ENCODE measurements around the gene ARL2.
A peak's percentile ranks its signal among the peaks of the same experiment; 100 is the strongest.
"Not testable (repeated sequence)": the region's sequence is repeated elsewhere in the genome, so short reads cannot be mapped to it uniquely, and the experiment has no call there.

ARL2 gene

DNA sequence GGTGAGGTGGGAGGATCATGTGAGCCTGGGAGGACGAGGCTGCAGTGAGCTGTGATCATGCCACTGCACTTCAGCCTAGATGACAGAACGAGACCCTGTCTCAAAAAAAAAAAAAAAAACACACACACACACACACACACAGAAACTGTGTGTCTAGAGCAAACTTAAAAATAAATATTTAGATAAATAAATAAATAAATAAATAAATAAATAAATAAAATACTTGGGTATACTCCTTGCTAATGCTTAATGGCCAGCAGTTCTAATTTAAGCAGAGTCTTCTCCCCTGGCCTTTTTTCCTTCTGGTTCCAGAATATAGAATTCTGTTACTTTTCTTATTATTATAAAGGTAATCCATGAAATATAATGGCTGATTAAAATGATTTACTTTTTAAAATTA is 5.1 kb upstream of the ARL2 start:
- Histone ChIP-seq H3K36me3 (ENCODE audit: insufficient read depth, low read length) (no peaks in the 10 kb centered on the region), H3K9me3 (ENCODE audit: low read length) (no peaks in the 10 kb centered on the region), H3K4me3 (ENCODE audit: low read depth in 1 of 2, low read length in 2 of 2) (no peak overlapping the region), H3K4me1 (ENCODE audit: insufficient read depth, low read length) (peaks cover 8% of the 10 kb centered on the region), H3K9ac (ENCODE audit: low read length) (no peak overlapping the region), H3K27ac (ENCODE audit: low read depth, low read length) (no peak overlapping the region), H3K27me3 (ENCODE audit: control insufficient read depth in 1 of 2, insufficient read depth in 2 of 2, low read length in 2 of 2) (no peaks in the 10 kb centered on the region)

DNA sequence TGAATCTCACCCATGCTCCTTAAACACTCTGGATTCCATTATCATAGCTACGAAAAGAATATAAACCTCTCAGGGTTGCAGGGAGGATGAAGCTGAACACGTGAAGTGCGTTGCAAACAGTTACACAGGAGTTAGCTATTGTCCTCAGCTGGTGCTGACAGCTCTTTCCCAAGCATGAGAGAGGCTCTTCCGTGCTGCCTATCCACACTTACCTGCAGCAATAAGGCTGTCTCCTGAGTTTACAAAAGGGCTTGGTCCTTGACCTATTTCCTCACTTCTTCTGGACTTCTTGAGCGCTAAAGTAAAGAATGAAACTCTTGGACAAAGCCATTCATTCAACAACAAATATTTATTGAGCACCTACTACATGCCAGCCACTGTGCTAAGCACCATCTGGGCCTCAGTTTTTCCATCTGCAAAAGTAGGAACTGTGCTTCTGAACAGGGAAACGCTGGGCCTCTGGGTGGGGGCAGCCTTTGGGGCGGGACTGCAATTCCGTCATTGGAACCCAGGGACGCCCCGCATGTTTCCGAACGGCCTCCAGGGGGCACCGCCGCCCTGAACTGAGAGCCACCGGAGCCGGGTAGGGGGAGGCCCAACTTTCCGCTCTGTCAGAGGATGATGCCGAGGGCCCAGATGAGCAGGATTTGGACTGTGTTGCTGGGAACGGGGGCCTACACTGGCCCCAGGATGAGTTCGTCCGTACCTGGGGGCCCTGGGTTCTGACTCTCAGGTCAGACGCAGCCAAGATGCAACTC is 651 bp upstream of the ARL2 start:
- Histone ChIP-seq H3K9me3 (ENCODE audit: low read length) (no peaks in the 10 kb centered on the region), H3K27me3 (ENCODE audit: control insufficient read depth in 1 of 2, insufficient read depth in 2 of 2, low read length in 2 of 2) (no peaks in the 10 kb centered on the region), H3K36me3 (ENCODE audit: insufficient read depth, low read length) (peaks cover 8% of the 10 kb centered on the region), H3K9ac (ENCODE audit: low read length) (peak overlapping the region; percentile 93), H3K27ac (ENCODE audit: low read depth, low read length) (peak overlapping the region; percentile 99), H3K4me3 (ENCODE audit: low read depth in 1 of 2, low read length in 2 of 2) (peak overlapping the region; percentile 82 to 92), H3K4me1 (ENCODE audit: insufficient read depth, low read length) (peaks cover 13% of the 10 kb centered on the region)

GRCh38 chr11:65014726-65015227 is 817 bp downstream of the ARL2 start:
- peaks cover 13% of the 10 kb centered on the region for H3K4me1 ChIP-seq (ENCODE audit: insufficient read depth, low read length)
- peak overlapping the region; percentile 82 to 92 for H3K4me3 ChIP-seq (ENCODE audit: low read depth in 1 of 2, low read length in 2 of 2)
- H3K27ac ChIP-seq (ENCODE audit: low read depth, low read length) = peak overlapping the region; percentile 99
- peak overlapping the region; percentile 39 for H3K9ac ChIP-seq (ENCODE audit: low read length)
- no peaks in the 10 kb centered on the region for H3K27me3 ChIP-seq (ENCODE audit: control insufficient read depth in 1 of 2, insufficient read depth in 2 of 2, low read length in 2 of 2)
- peaks cover 16% of the 10 kb centered on the region for H3K36me3 ChIP-seq (ENCODE audit: insufficient read depth, low read length)
- no peaks in the 10 kb centered on the region for H3K9me3 ChIP-seq (ENCODE audit: low read length)

DNA sequence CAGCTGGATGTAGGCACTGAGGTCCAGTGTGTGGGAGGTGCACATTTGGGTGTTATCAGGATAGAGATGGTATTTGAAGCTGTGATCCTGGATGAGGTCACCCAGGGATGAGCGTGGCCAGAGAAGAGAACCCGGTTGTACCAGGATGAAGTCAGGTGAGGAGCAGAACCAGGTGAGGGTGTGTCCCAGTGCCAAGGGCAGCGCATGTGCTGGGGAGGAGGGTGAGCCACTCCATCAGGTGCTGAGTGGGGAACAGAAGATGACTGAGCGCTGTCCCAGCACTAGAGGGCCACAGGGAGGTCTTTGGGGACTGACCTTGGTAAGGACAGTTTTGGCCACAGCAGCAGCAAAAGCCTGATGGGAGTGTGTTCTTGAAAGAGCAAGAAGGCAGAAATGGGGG is 2.7 kb downstream of the ARL2 start:
- Histone ChIP-seq H3K27ac (ENCODE audit: low read depth, low read length) (no peak overlapping the region), H3K9me3 (ENCODE audit: low read length) (no peaks in the 10 kb centered on the region), H3K36me3 (ENCODE audit: insufficient read depth, low read length) (peaks cover 27% of the 10 kb centered on the region), H3K9ac (ENCODE audit: low read length) (no peak overlapping the region), H3K27me3 (ENCODE audit: control insufficient read depth in 1 of 2, insufficient read depth in 2 of 2, low read length in 2 of 2) (no peaks in the 10 kb centered on the region), H3K4me1 (ENCODE audit: insufficient read depth, low read length) (peaks cover 13% of the 10 kb centered on the region), H3K4me3 (ENCODE audit: low read depth in 1 of 2, low read length in 2 of 2) (no peak overlapping the region)

- H3K27me3 ChIP-seq (ENCODE audit: control insufficient read depth in 1 of 2, insufficient read depth in 2 of 2, low read length in 2 of 2) = no peaks in the 10 kb centered on the region
- H3K4me3 ChIP-seq (ENCODE audit: low read depth in 1 of 2, low read length in 2 of 2) = no peak overlapping the region
- no peak overlapping the region for H3K9ac ChIP-seq (ENCODE audit: low read length)
- peaks cover 11% of the 10 kb centered on the region for H3K4me1 ChIP-seq (ENCODE audit: insufficient read depth, low read length)
- H3K9me3 ChIP-seq (ENCODE audit: low read length) = no peaks in the 10 kb centered on the region
- H3K27ac ChIP-seq (ENCODE audit: low read depth, low read length) = no peak overlapping the region
- H3K36me3 ChIP-seq (ENCODE audit: insufficient read depth, low read length) = peaks cover 32% of the 10 kb centered on the region
Measured at GRCh38 chr11:65017937-65018336, 4.0 kb downstream of the ARL2 start.

GRCh38 chr11:65019824-65020223 is 5.9 kb downstream of the ARL2 start:
- no peaks in the 10 kb centered on the region for H3K9me3 ChIP-seq (ENCODE audit: low read length)
- no peaks in the 10 kb centered on the region for H3K27me3 ChIP-seq (ENCODE audit: control insufficient read depth in 1 of 2, insufficient read depth in 2 of 2, low read length in 2 of 2)
- H3K27ac ChIP-seq (ENCODE audit: low read depth, low read length) = no peak overlapping the region
- peaks cover 6% of the 10 kb centered on the region for H3K4me1 ChIP-seq (ENCODE audit: insufficient read depth, low read length)
- H3K4me3 ChIP-seq (ENCODE audit: low read depth in 1 of 2, low read length in 2 of 2) = no peak overlapping the region
- no peak overlapping the region for H3K9ac ChIP-seq (ENCODE audit: low read length)
- peaks cover 32% of the 10 kb centered on the region for H3K36me3 ChIP-seq (ENCODE audit: insufficient read depth, low read length)

- Histone ChIP-seq H3K4me3 (ENCODE audit: low read depth in 1 of 2, low read length in 2 of 2) (no peak overlapping the region), H3K4me1 (ENCODE audit: insufficient read depth, low read length) (no peaks in the 10 kb centered on the region), H3K27ac (ENCODE audit: low read depth, low read length) (no peak overlapping the region), H3K9me3 (ENCODE audit: low read length) (no peaks in the 10 kb centered on the region), H3K36me3 (ENCODE audit: insufficient read depth, low read length) (peaks cover 32% of the 10 kb centered on the region), H3K9ac (ENCODE audit: low read length) (no peak overlapping the region), H3K27me3 (ENCODE audit: control insufficient read depth in 1 of 2, insufficient read depth in 2 of 2, low read length in 2 of 2) (no peaks in the 10 kb centered on the region)
Measured at GRCh38 chr11:65021003-65021402, 7.0 kb downstream of the ARL2 start.

- Histone ChIP-seq H3K36me3 (ENCODE audit: insufficient read depth, low read length) (peaks cover 32% of the 10 kb centered on the region), H3K4me1 (ENCODE audit: insufficient read depth, low read length) (peaks cover under 1% of the 10 kb centered on the region), H3K4me3 (ENCODE audit: low read depth in 1 of 2, low read length in 2 of 2) (no peak overlapping the region), H3K27ac (ENCODE audit: low read depth, low read length) (no peak overlapping the region), H3K9ac (ENCODE audit: low read length) (no peak overlapping the region), H3K9me3 (ENCODE audit: low read length) (no peaks in the 10 kb centered on the region), H3K27me3 (ENCODE audit: control insufficient read depth in 1 of 2, insufficient read depth in 2 of 2, low read length in 2 of 2) (no peaks in the 10 kb centered on the region)
Measured at GRCh38 chr11:65021509-65021908, 7.5 kb downstream of the ARL2 start.

- not testable (repeated sequence) for H3K9ac ChIP-seq (ENCODE audit: low read length); H3K9me3 ChIP-seq (ENCODE audit: low read length); H3K4me3 ChIP-seq (ENCODE audit: low read depth in 1 of 2, low read length in 2 of 2); H3K27ac ChIP-seq (ENCODE audit: low read depth, low read length); H3K27me3 ChIP-seq (ENCODE audit: control insufficient read depth in 1 of 2, insufficient read depth in 2 of 2, low read length in 2 of 2)
- H3K4me1 ChIP-seq (ENCODE audit: insufficient read depth, low read length) = peaks cover 12% of the 10 kb centered on the region
- H3K36me3 ChIP-seq (ENCODE audit: insufficient read depth, low read length) = peaks cover 22% of the 10 kb centered on the region
Measured at GRCh38 chr11:65023502-65023901, 9.5 kb downstream of the ARL2 start.

DNA sequence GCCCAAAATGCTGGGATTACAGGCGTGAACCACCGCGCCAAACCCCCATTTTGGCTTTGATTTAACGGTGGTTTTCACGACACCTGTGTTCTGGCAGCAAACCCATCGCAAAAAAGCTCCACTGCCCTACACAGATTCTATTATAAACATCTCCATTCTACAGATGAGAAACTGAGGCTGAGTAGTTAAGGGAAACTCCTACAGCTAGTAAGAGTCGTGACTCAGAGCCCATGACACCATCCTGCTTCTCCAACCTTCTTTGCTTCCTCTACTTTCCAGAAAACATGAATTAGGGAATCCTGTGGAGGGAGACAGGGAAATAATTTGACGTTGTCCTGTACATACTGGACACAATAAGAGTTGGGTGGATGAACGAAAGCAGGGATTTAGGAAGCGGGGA is 12.8 kb downstream of the ARL2 start:
- Histone ChIP-seq H3K27ac (ENCODE audit: low read depth, low read length) (peak overlapping the region; percentile 98), H3K36me3 (ENCODE audit: insufficient read depth, low read length) (peaks cover 6% of the 10 kb centered on the region), H3K4me1 (ENCODE audit: insufficient read depth, low read length) (peaks cover 14% of the 10 kb centered on the region), H3K9me3 (ENCODE audit: low read length) (no peaks in the 10 kb centered on the region), H3K27me3 (ENCODE audit: control insufficient read depth in 1 of 2, insufficient read depth in 2 of 2, low read length in 2 of 2) (no peaks in the 10 kb centered on the region), H3K9ac (ENCODE audit: low read length) (no peak overlapping the region), H3K4me3 (ENCODE audit: low read depth in 1 of 2, low read length in 2 of 2) (peak overlapping the region in 1 of 2 donors; percentile 68)

DNA sequence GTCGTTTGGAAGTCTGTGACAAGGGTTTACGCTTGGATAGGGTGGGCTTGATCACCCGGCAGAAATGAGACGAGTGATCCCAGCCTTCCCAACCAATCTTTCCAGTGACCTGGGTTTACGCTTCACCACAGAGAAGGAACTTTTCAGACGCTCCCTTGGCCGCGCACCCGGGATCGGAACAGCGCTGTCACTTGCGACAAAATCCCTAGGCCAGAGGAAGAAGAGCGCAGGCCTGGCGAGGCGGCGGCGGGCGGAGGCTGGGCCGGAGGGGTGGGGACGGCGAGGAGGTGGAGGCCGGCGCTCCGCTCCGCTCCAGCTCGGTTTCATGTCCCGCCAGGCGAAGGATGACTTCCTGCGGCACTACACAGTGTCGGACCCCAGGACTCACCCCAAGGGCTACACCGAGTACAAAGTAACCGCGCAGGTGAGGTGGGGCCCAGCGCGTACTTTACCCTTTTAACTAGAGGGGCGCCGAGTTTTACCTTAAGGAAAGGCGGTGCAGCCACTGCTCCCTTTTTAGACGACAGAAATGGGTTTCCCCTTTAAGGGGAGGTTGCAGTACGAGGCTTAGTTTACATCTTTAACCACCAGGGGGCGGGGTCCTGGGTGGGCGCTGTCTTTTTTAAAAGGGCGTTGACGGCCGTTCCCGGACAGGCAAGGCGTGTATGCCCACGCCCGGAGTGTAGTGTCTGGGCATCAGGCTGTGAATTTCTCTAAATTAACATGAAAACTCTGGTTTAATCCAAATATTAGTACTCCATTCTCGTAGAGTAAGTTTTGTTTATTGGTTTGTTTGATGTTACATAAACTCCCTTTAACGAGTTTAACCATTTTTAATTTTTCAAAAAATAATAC is 13.5 kb downstream of the ARL2 start, which contains the start of gene SNX15:
Gene SNX15, plus strand, starts transcription at position 227 of the 855 bp plus-strand sequence. Its CDS starts 99 bp downstream, at position 326.
- H3K9ac ChIP-seq (ENCODE audit: low read length) = peak within 1 kb of the TSS; percentile 28
- no peaks in the 10 kb centered on the region for H3K27me3 ChIP-seq (ENCODE audit: control insufficient read depth in 1 of 2, insufficient read depth in 2 of 2, low read length in 2 of 2)
- no peaks in the 10 kb centered on the region for H3K9me3 ChIP-seq (ENCODE audit: low read length)
- peak within 1 kb of the TSS; percentile 98 for H3K27ac ChIP-seq (ENCODE audit: low read depth, low read length)
- H3K4me1 ChIP-seq (ENCODE audit: insufficient read depth, low read length) = peaks cover 14% of the 10 kb centered on the region
- peaks cover 8% of the 10 kb centered on the region for H3K36me3 ChIP-seq (ENCODE audit: insufficient read depth, low read length)
- peak within 1 kb of the TSS; percentile 68 to 74 for H3K4me3 ChIP-seq (ENCODE audit: low read depth in 1 of 2, low read length in 2 of 2)
